T-cell (primary cell): ENCODE measurements around the gene HK1. TPM values are rescaled to one million over a fixed set of nuclear protein-coding genes. Genes with fewer than 3 reads are reported as not detected.

Experiments used
- ATAC-seq, 4 experiments: fragments of 200-7000 bp in 3 of 4; fragments of 150-1000 bp in 1 of 4; cut with Tn5 transposase; replicated peaks in 1 of 4; 1 replicate in 3 of 4; 2 replicates in 1 of 4; pipeline ENCODE4 v1.10.0; 2021; ENCODE audit warnings: moderate library complexity in 3 of 4, mild to moderate bottlenecking in 2 of 4, moderate number of reproducible peaks in 1 of 4
- CTCF ChIA-PET, 2 donors: fragments of 300-600 bp; sonication (Branson Sonifier 250); formaldehyde crosslinking; loops; one replicate each; lab custom pipeline; 2022; ENCODE audit warnings: antibody characterized with exemption in 2 of 2; lab: Charles Lee
- POLR2A ChIA-PET, 2 donors: fragments of 300-600 bp; sonication (Branson Sonifier 250); formaldehyde crosslinking; loops; one replicate each; lab custom pipeline; 2022; ENCODE audit warnings: antibody characterized with exemption in 2 of 2; lab: Charles Lee
- DNase-seq, 35 experiments: peaks; one replicate each; pipeline versions ENCODE4 v3.0.0 to v3.0.0-alpha.2; 2013 to 2023
- H3K27ac ChIP-seq: one replicate; pipeline ENCODE4 v1.5.1; 2013; ENCODE audit warnings: low read length
- H3K27me3 ChIP-seq, 2 experiments: replicated peaks in 1 of 2; 1 replicate in 1 of 2; 2 replicates in 1 of 2; pipeline versions ENCODE4 v1.6.1 to v1.7.0; 2013; ENCODE audit warnings: low read length in 1 of 2, mixed read lengths in 1 of 2; ENCODE audit not compliant: control insufficient read depth in 2 of 2, insufficient read depth in 2 of 2; ENCODE audit errors: extremely low read depth in 1 of 2
- H3K36me3 ChIP-seq, 2 donors: 1 replicate in 1 of 2; 2 replicates in 1 of 2; pipeline versions ENCODE4 v1.6.1 to v1.7.0; 2013; ENCODE audit warnings: low read length in 1 of 2; ENCODE audit not compliant: control insufficient read depth in 2 of 2, insufficient read depth in 1 of 2; ENCODE audit errors: extremely low read depth in 1 of 2
- H3K4me1 ChIP-seq, 2 experiments: 1 replicate in 1 of 2; 2 replicates in 1 of 2; pipeline versions ENCODE4 v1.6.1 to v1.7.0; 2013; ENCODE audit warnings: low read length in 2 of 2, mixed read lengths in 1 of 2; ENCODE audit not compliant: insufficient read depth in 2 of 2, control insufficient read depth in 1 of 2; ENCODE audit errors: extremely low read depth in 1 of 2
- H3K4me3 ChIP-seq, 2 donors: 1 replicate in 1 of 2; 2 replicates in 1 of 2; pipeline versions ENCODE4 v1.5.1 to v1.7.0; 2013; ENCODE audit warnings: mild to moderate bottlenecking in 2 of 2, low read length in 1 of 2, moderate library complexity in 1 of 2; ENCODE audit not compliant: control insufficient read depth in 1 of 2; ENCODE audit errors: extremely low read depth in 1 of 2
- H3K9me3 ChIP-seq: 2 replicates; pipeline ENCODE4 v1.7.0; 2013
- H3K27ac Mint-ChIP-seq, 2 donors: one replicate each; pipeline ENCODE4 v1.8.0; 2020 to 2021; ENCODE audit warnings: mild to moderate bottlenecking in 2 of 2, mixed read lengths in 2 of 2
- H3K27me3 Mint-ChIP-seq, 2 donors: one replicate each; pipeline ENCODE4 v1.8.0; 2021 to 2022; ENCODE audit warnings: mixed read lengths in 2 of 2
- H3K36me3 Mint-ChIP-seq: one replicate; pipeline ENCODE4 v1.8.0; 2021; ENCODE audit warnings: mixed read lengths
- H3K4me1 Mint-ChIP-seq, 3 donors: one replicate each; pipeline ENCODE4 v1.8.0; 2020 to 2022; ENCODE audit warnings: mixed read lengths in 3 of 3, mild to moderate bottlenecking in 1 of 3
- H3K4me3 Mint-ChIP-seq, 3 donors: one replicate each; pipeline ENCODE4 v1.8.0; 2020 to 2022; ENCODE audit warnings: mild to moderate bottlenecking in 3 of 3, mixed read lengths in 3 of 3, moderate library complexity in 3 of 3
- H3K9me3 Mint-ChIP-seq, 3 donors: one replicate each; pipeline ENCODE4 v1.8.0; 2020 to 2022; ENCODE audit warnings: mixed read lengths in 3 of 3
- WGBS: methylation state at CpG from one replicate; pipeline ENCODE4 v1.1.5; 2013; ENCODE audit warnings: missing lambda C conversion rate; ENCODE audit not compliant: insufficient coverage; 5-methylcytosine and 5-hydroxymethylcytosine counted together
- total RNA-seq, 35 experiments: library from RNA in 6 of 35; stranded (reverse) in 6 of 35; fragments of 120-200 nt in 1 of 35; gene quantifications; one replicate each; pipeline versions ENCODE4 v1.2.1 to v1.2.4 and lab custom pipeline; 2013 to 2026

The HK1 gene
- total RNA-seq, 5 donors from 2014 or later (not counting 1 experiment from before 2014, with no cell fraction given), result 66.3 to 85.5 (median 83.6) TPM

DNA sequence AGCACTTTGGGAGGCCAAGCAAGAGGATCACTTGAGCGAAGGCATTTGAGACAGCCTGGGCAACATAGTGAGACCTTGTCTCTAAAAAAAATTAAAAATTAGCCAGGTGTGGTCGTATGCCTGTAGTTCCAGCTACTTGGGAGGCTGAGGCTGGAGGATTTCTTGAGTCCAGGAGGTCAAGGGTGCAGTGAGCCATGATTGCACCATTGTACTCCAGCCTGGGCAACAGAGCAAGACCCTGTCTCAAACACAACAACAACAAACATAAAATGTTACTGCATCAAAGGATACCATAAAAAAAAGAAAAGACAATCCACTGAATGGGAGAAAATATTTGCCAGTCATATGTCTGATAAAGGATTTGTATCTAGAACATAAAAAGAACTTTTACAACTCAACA, 77.9 kb downstream of the HK1 start:
- Histone ChIP-seq H3K4me3 (no peak overlapping the region), H3K9me3 (no peaks in the 10 kb centered on the region), H3K27me3 (no peaks in the 10 kb centered on the region), H3K27ac (no peak overlapping the region), H3K4me1 (peaks cover 54 to 57% of the 10 kb centered on the region in 2 experiments), H3K36me3 (peaks cover 0 to 17% of the 10 kb centered on the region in 2 donors)
- 100% methylated on average over 1 of the region's 2 CpGs for WGBS
- ATAC-seq (no peak), DNase-seq (no peak)
- Mint-ChIP-seq H3K4me1 (peaks cover 60 to 68% (median 63%) of the 10 kb centered on the region in 3 donors), H3K27ac (no peak overlapping the region), H3K27me3 (no peaks in the 10 kb centered on the region), H3K9me3 (no peaks in the 10 kb centered on the region), H3K36me3 (peaks cover 12% of the 10 kb centered on the region), H3K4me3 (no peak overlapping the region)
- POLR2A ChIA-PET, result interaction anchor here in 1 of 2 donors (0.6 kb wide), 1 partner anchor 28 kb away, joined by 3 read pairs; no protein-coding TSS in a partner anchor
- CTCF ChIA-PET, result no interaction called here

DNA sequence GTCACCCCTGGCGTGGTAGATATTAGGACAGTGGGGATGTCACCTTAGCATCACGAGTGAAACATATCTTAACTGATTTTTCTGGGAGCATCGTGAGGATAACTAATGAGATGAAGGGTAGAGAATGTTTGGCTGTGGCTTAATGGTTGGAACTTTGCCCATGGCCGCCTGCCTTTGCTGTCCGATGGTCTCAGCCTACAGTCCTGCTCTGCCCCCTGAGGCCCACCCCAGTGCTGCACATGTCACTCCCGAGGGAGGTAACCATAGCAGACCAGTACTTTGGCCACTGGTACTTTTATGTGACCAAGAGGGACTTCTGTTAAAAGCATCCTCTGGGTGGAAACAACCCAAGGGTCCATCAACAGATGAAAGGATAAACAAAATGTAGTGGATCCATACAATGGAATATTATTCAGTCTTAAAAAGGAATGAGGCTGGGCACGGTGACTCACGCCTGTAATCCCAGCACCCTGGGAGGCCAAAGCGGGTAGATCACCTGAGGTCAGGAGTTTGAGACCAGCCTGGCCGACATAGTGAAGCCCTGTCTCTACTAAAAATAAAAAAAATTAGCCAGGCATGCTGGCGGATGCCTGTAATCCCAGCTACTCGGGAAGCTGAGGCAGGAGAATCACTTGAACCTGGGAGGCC, 80.0 kb downstream of the HK1 start:
- no peak for DNase-seq
- peaks cover 67 to 76% (median 68%) of the 10 kb centered on the region in 3 donors for H3K4me1 Mint-ChIP-seq
- ChIA-PET POLR2A (interaction anchor here (0.6 to 0.7 kb wide), 4 partner anchors 34 to 162 kb away, joined by 4 to 9 read pairs (median 5); no protein-coding TSS in a partner anchor), CTCF (interaction anchor here (0.6 to 0.7 kb wide), 2 partner anchors 25 to 196 kb away, joined by 4 read pairs; no protein-coding TSS in a partner anchor)
- H3K27me3 Mint-ChIP-seq, result no peaks in the 10 kb centered on the region
- no peak for ATAC-seq
- peaks cover 48 to 71% of the 10 kb centered on the region in 2 experiments for H3K4me1 ChIP-seq
- H3K4me3 Mint-ChIP-seq, result peak overlapping the region in 1 of 3 donors; percentile 73
- H3K36me3 ChIP-seq, result peaks cover 0 to 17% of the 10 kb centered on the region in 2 donors
- peaks cover 16% of the 10 kb centered on the region for H3K36me3 Mint-ChIP-seq
- no peak overlapping the region for H3K4me3 ChIP-seq
- H3K9me3 Mint-ChIP-seq, result no peaks in the 10 kb centered on the region
- H3K27me3 ChIP-seq, result no peaks in the 10 kb centered on the region
- H3K9me3 ChIP-seq, result no peaks in the 10 kb centered on the region
- WGBS, result 93% methylated on average over 6 of the region's 12 CpGs
- H3K27ac ChIP-seq, result peak overlapping the region; percentile 44
- peak overlapping the region; percentile 89 to 90 for H3K27ac Mint-ChIP-seq

DNA sequence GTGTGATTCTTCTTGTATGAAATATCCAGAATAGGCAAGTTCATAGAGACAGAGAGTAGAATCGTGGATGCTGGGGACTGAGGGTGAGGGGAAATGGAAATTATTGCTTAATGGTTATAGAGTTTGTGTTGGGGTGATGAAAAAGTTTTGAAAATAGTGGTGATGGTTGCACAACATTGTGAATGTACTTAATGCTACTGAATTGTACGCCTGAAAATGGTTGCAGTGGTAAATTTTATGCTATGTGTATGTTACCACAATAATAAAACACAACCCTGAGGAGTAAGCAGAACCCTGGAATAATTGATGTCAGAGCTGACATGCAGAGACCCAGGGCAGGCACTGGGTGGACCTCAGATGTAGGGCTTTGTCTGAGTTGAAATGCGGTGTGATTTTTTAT, 80.9 kb downstream of the HK1 start:
- peak; percentile 17 to 28 (median 26) for ATAC-seq
- DNase-seq, result no peak
- ChIA-PET CTCF (no interaction called here), POLR2A (no interaction called here)
- Mint-ChIP-seq H3K4me3 (peak overlapping the region; percentile 0 to 73 (median 48)), H3K4me1 (peaks cover 67 to 75% (median 68%) of the 10 kb centered on the region in 3 donors), H3K9me3 (no peaks in the 10 kb centered on the region), H3K36me3 (peaks cover 16% of the 10 kb centered on the region), H3K27ac (peak overlapping the region; percentile 89 to 90), H3K27me3 (no peaks in the 10 kb centered on the region)
- no peaks in the 10 kb centered on the region for H3K9me3 ChIP-seq
- 53% methylated on average over 1 of the region's 3 CpGs for WGBS
- H3K4me1 ChIP-seq, result peaks cover 44 to 62% of the 10 kb centered on the region in 2 experiments
- H3K27me3 ChIP-seq, result no peaks in the 10 kb centered on the region
- H3K36me3 ChIP-seq, result peaks cover 0 to 24% of the 10 kb centered on the region in 2 donors
- no peak overlapping the region for H3K4me3 ChIP-seq
- H3K27ac ChIP-seq, result peak overlapping the region; percentile 40

DNA sequence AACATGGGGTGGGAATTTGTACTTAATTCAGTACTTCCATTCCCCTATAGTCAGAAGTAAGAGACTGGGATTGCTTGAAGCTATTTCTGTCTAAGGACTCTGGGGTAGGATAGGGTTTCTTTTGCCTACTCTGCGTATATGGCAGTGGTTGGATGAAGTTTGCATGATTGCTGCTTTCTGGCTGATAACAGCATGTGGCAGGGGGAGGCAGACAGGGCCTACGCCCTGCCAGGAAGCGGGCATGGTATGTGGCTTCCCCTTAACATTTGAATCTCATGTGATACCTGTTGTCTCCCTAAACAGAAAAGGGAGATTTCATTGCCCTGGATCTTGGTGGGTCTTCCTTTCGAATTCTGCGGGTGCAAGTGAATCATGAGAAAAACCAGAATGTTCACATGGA, 81.3 kb downstream of the HK1 start:
- peaks cover 0 to 28% of the 10 kb centered on the region in 2 donors for H3K36me3 ChIP-seq
- H3K4me1 ChIP-seq, result peaks cover 44 to 58% of the 10 kb centered on the region in 2 experiments
- Mint-ChIP-seq H3K4me3 (peak overlapping the region; percentile 46 to 73 (median 48)), H3K27ac (peak overlapping the region; percentile 89 to 90), H3K4me1 (peaks cover 65 to 73% (median 66%) of the 10 kb centered on the region in 3 donors), H3K27me3 (no peaks in the 10 kb centered on the region), H3K9me3 (no peaks in the 10 kb centered on the region), H3K36me3 (peaks cover 18% of the 10 kb centered on the region)
- peak in 34 of 35 experiments; percentile 24 to 69 (median 49) for DNase-seq
- ATAC-seq, result peak; percentile 97
- no peaks in the 10 kb centered on the region for H3K9me3 ChIP-seq
- peak overlapping the region in 1 of 2 donors; percentile 66 for H3K4me3 ChIP-seq
- ChIA-PET CTCF (no interaction called here), POLR2A (no interaction called here)
- 37% methylated on average over 4 of the region's 5 CpGs for WGBS
- peak overlapping the region; percentile 40 for H3K27ac ChIP-seq
- H3K27me3 ChIP-seq, result no peaks in the 10 kb centered on the region

DNA sequence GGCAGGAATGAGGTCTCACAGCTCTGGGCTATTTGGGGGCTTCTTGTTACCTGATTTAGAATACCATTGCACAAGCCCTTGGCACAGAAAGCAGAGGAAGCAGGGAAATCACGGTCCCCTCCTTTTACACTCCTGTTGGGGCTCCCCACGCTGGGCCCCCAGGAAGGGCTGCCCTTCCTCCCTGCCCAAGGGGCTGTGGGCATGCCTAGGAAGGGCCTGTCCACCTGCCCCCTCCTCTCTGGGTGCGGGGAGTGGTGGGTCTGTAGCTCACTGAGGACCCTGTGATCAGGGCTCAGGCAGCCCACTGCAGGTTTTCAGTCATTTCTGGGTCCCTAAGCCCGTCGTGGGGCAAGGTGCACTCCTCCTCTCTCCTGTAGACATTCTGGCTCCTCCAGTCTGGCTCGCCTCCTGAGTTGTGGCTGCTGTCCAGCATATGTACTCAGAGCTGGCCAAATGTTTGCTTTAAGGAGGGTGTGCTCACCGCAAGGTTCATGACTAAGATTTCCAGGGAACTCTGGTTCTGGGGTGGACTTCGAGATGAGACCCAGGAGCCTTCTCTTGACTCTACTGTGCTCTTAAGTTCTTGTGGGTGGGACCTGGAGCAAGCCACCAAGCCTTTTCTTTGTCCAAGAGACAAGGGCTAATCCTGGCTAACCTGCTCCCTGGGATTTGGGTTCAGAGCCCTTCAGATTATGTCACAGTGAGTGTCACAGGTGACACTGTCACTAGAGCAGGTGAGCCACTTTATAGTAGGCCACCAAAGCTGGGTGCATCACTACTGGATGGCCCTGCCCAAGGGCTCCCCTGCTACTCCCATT, 82.4 kb downstream of the HK1 start:
- ATAC-seq, result no peak
- CTCF ChIA-PET, result no interaction called here
- H3K4me3 ChIP-seq, result peak overlapping the region in 1 of 2 donors; percentile 66
- 94% methylated on average over 7 of the region's 8 CpGs for WGBS
- H3K27me3 ChIP-seq, result no peaks in the 10 kb centered on the region
- peaks cover 0 to 39% of the 10 kb centered on the region in 2 donors for H3K36me3 ChIP-seq
- Mint-ChIP-seq H3K9me3 (no peaks in the 10 kb centered on the region), H3K27me3 (no peaks in the 10 kb centered on the region), H3K36me3 (peaks cover 28% of the 10 kb centered on the region), H3K4me1 (peaks cover 65 to 66% (median 65%) of the 10 kb centered on the region in 3 donors), H3K27ac (peak overlapping the region; percentile 89 to 90), H3K4me3 (peak overlapping the region in 1 of 3 donors; percentile 73)
- POLR2A ChIA-PET, result no interaction called here
- H3K27ac ChIP-seq, result no peak overlapping the region
- DNase-seq, result no peak
- H3K9me3 ChIP-seq, result no peaks in the 10 kb centered on the region
- H3K4me1 ChIP-seq, result peaks cover 41 to 56% of the 10 kb centered on the region in 2 experiments

DNA sequence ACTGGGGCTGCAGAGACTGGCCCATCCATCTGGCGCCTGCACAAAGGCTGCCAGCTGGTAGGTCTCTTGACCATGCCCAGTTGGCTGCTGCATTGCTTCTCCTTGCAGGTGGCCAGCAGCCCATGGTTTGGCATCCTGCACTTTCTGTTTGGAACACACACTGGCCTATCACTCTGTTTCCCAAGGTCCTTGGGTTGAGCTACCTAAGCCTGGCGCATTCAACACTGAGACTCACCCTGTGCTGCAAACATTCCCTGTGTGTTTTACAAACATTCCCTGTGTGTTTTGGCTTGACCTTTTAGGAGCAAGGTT, 83.0 kb downstream of the HK1 start:
- H3K27me3 ChIP-seq, result no peaks in the 10 kb centered on the region
- no peak overlapping the region for H3K27ac ChIP-seq
- WGBS, result 100% methylated on average over 1 of the region's 2 CpGs
- Mint-ChIP-seq H3K27ac (peak overlapping the region; percentile 62 to 85), H3K36me3 (peaks cover 28% of the 10 kb centered on the region), H3K4me1 (peaks cover 64 to 65% (median 65%) of the 10 kb centered on the region in 3 donors), H3K27me3 (no peaks in the 10 kb centered on the region), H3K4me3 (peak overlapping the region in 1 of 3 donors; percentile 73), H3K9me3 (no peaks in the 10 kb centered on the region)
- ChIA-PET CTCF (no interaction called here), POLR2A (no interaction called here)
- H3K4me1 ChIP-seq, result peaks cover 41 to 56% of the 10 kb centered on the region in 2 experiments
- ATAC-seq, result no peak
- DNase-seq, result no peak
- H3K4me3 ChIP-seq, result peak overlapping the region in 1 of 2 donors; percentile 66
- H3K9me3 ChIP-seq, result no peaks in the 10 kb centered on the region
- peaks cover 3 to 44% of the 10 kb centered on the region in 2 donors for H3K36me3 ChIP-seq
